Endodermal cell (in vitro differentiated cells): Measurements from ENCODE around the gene NEK6. TPM values are rescaled to one million over a fixed set of nuclear protein-coding genes. Genes with fewer than 3 reads are reported as not detected.

ENCODE experiments used
- DNase-seq: peaks from one replicate; pipeline ENCODE4 v3.0.0-alpha.2; 2017
- H3K27ac ChIP-seq: 2 replicates; pipeline ENCODE4 v1.5.1; 2013; ENCODE audit warnings: mild to moderate bottlenecking, low read depth, low read length, moderate library complexity
- H3K27me3 ChIP-seq: 2 replicates; pipeline ENCODE4 v1.6.1; 2013; ENCODE audit warnings: mild to moderate bottlenecking, low read length, moderate library complexity; ENCODE audit not compliant: insufficient read depth, control insufficient read depth, poor library complexity, severe bottlenecking
- H3K36me3 ChIP-seq: 2 replicates; pipeline ENCODE4 v1.7.0; 2013; ENCODE audit warnings: mild to moderate bottlenecking, low read length, moderate library complexity; ENCODE audit not compliant: control insufficient read depth, insufficient read depth
- H3K4me1 ChIP-seq: one replicate; pipeline ENCODE4 v1.7.0; 2013; ENCODE audit warnings: low read length; ENCODE audit not compliant: control insufficient read depth, insufficient read depth
- H3K4me3 ChIP-seq: 2 replicates; pipeline ENCODE4 v1.5.1; 2013; ENCODE audit warnings: mild to moderate bottlenecking, low read length, moderate library complexity
- H3K9ac ChIP-seq: 2 replicates; pipeline ENCODE4 v1.6.1; 2013; ENCODE audit warnings: mild to moderate bottlenecking, low read length, moderate library complexity; ENCODE audit not compliant: poor library complexity, severe bottlenecking; ENCODE audit errors: extremely low read depth
- H3K9me3 ChIP-seq: 2 replicates; pipeline ENCODE4 v1.6.1; 2013; ENCODE audit warnings: mild to moderate bottlenecking, low read length, moderate library complexity; ENCODE audit not compliant: control insufficient read depth
- H3K27ac Mint-ChIP-seq: 2 replicates; pipeline ENCODE4 v1.8.0; 2020; ENCODE audit warnings: mixed read lengths
- H3K27me3 Mint-ChIP-seq: 2 replicates; pipeline ENCODE4 v1.8.0; 2021; ENCODE audit warnings: mild to moderate bottlenecking, mixed read lengths; ENCODE audit not compliant: insufficient read depth
- H3K36me3 Mint-ChIP-seq: 2 replicates; pipeline ENCODE4 v1.8.0; 2020; ENCODE audit warnings: low read depth, mixed read lengths
- H3K4me1 Mint-ChIP-seq: 2 replicates; pipeline ENCODE4 v1.8.0; 2020; ENCODE audit warnings: mixed read lengths
- H3K4me3 Mint-ChIP-seq: 2 replicates; pipeline ENCODE4 v1.8.0; 2020; ENCODE audit warnings: mild to moderate bottlenecking, moderate library complexity, mixed read lengths
- H3K9me3 Mint-ChIP-seq: 2 replicates; pipeline ENCODE4 v1.8.0; 2020; ENCODE audit warnings: mild to moderate bottlenecking, mixed read lengths
- WGBS, 2 experiments: methylation state at CpG; one replicate each; pipeline versions ENCODE4 v1.1.5 to v1.1.7; 2013; ENCODE audit warnings: missing lambda C conversion rate in 2 of 2, mixed read lengths in 1 of 2; ENCODE audit not compliant: insufficient coverage in 1 of 2, insufficient read length in 1 of 2; 5-methylcytosine and 5-hydroxymethylcytosine counted together
- total RNA-seq, 2 donors: library from RNA; stranded (reverse); fragmentation: NEBNext Ultra II Directional in 1 of 2; extraction: Animal tissue kit (Norgen Biotek cat#: 25700) in 1 of 2; gene quantifications; 2 replicates in 1 of 2; 3 replicates in 1 of 2; pipeline ENCODE4 v1.2.1, GENCODE V29; 2021
- TF ChIP-seq, protein P1 (sequence below): fragments of 200-600 bp; sonication (generic); conservative IDR thresholded peaks from 2 replicates; pipeline ENCODE4 v1.5.0; 2021; ENCODE audit warnings: antibody characterized with exemption, mild to moderate bottlenecking

Gene NEK6
- total RNA-seq, 2 donors from 2014 or later, result 17.1 to 32.5 TPM

- Histone ChIP-seq H3K9ac (no peak overlapping the region), H3K27me3 (no peaks in the 10 kb centered on the region), H3K9me3 (no peaks in the 10 kb centered on the region), H3K4me1 (peaks cover 5% of the 10 kb centered on the region), H3K4me3 (no peak overlapping the region), H3K27ac (no peak overlapping the region), H3K36me3 (peaks cover 29% of the 10 kb centered on the region)
- peak; percentile 60 for DNase-seq
- Mint-ChIP-seq H3K27ac (peak overlapping the region; percentile 44), H3K4me1 (peaks cover 46% of the 10 kb centered on the region), H3K4me3 (no peak overlapping the region), H3K36me3 (no peaks in the 10 kb centered on the region), H3K9me3 (no peaks in the 10 kb centered on the region), H3K27me3 (no peaks in the 10 kb centered on the region)
- TF ChIP-seq, protein P1, sequence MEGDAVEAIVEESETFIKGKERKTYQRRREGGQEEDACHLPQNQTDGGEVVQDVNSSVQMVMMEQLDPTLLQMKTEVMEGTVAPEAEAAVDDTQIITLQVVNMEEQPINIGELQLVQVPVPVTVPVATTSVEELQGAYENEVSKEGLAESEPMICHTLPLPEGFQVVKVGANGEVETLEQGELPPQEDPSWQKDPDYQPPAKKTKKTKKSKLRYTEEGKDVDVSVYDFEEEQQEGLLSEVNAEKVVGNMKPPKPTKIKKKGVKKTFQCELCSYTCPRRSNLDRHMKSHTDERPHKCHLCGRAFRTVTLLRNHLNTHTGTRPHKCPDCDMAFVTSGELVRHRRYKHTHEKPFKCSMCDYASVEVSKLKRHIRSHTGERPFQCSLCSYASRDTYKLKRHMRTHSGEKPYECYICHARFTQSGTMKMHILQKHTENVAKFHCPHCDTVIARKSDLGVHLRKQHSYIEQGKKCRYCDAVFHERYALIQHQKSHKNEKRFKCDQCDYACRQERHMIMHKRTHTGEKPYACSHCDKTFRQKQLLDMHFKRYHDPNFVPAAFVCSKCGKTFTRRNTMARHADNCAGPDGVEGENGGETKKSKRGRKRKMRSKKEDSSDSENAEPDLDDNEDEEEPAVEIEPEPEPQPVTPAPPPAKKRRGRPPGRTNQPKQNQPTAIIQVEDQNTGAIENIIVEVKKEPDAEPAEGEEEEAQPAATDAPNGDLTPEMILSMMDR, result no peak
- WGBS, 2 experiments, result 89% methylated on average over 10 to 12 of the region's 12 CpGs
Observed at GRCh38 chr9:124392254-124392870, 134.6 kb downstream of the NEK6 start.

- no peaks in the 10 kb centered on the region for H3K9me3 Mint-ChIP-seq
- Histone ChIP-seq H3K27ac (no peak overlapping the region), H3K4me1 (peaks cover 5% of the 10 kb centered on the region), H3K4me3 (no peak overlapping the region), H3K9me3 (no peaks in the 10 kb centered on the region), H3K9ac (no peak overlapping the region), H3K27me3 (no peaks in the 10 kb centered on the region), H3K36me3 (peaks cover 29% of the 10 kb centered on the region)
- peak overlapping the region; percentile 44 for H3K27ac Mint-ChIP-seq
- H3K27me3 Mint-ChIP-seq, result no peaks in the 10 kb centered on the region
- TF ChIP-seq, protein P1, result peak; percentile 71
- H3K4me1 Mint-ChIP-seq, result peaks cover 42% of the 10 kb centered on the region
- H3K36me3 Mint-ChIP-seq, result no peaks in the 10 kb centered on the region
- 58 to 64% methylated on average over 9 of the region's 9 CpGs for WGBS, 2 experiments
- peak; percentile 76 for DNase-seq
- H3K4me3 Mint-ChIP-seq, result no peak overlapping the region
Observed at GRCh38 chr9:124392871-124393460, 135.2 kb downstream of the NEK6 start.

- Mint-ChIP-seq H3K36me3 (no peaks in the 10 kb centered on the region), H3K4me1 (peaks cover 39% of the 10 kb centered on the region), H3K27me3 (no peaks in the 10 kb centered on the region), H3K27ac (peak overlapping the region; percentile 16), H3K9me3 (no peaks in the 10 kb centered on the region), H3K4me3 (no peak overlapping the region)
- H3K4me3 ChIP-seq, result no peak overlapping the region
- no peaks in the 10 kb centered on the region for H3K27me3 ChIP-seq
- no peak overlapping the region for H3K27ac ChIP-seq
- DNase-seq, result no peak
- H3K9ac ChIP-seq, result no peak overlapping the region
- TF ChIP-seq, protein P1, result no peak
- no peaks in the 10 kb centered on the region for H3K9me3 ChIP-seq
- peaks cover 5% of the 10 kb centered on the region for H3K4me1 ChIP-seq
- peaks cover 38% of the 10 kb centered on the region for H3K36me3 ChIP-seq
- WGBS, 2 experiments, result 91 to 100% methylated on average over 2 of the region's 2 CpGs
Observed at GRCh38 chr9:124394167-124394566, 136.4 kb downstream of the NEK6 start.
